Measurements from ENCODE around the gene YEATS4.

The YEATS4 gene

DNA sequence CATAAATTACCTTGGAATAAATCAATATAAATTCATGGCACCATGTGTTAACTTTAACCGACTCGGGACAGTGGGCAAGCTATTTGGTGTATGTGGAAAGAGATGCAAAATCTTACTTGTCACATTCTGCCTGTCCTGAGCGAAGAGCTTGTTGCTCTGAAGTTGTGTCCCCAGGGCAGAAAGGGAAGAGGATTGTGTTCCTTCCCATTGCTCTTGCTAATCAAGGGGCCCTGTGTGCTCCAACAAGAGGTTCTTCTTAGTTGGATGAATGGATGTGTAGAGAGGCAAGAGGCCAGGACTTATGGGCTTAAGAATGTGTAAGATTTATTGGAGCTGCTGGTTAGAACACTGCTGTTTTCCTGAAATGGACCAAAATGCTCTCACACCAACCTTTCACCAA, 74.1 kb downstream of the YEATS4 start:
- DNase-seq (ENCODE audit: low spot score): no peak

- no peak for DNase-seq (ENCODE audit: low spot score)
Measured at GRCh38 chr12:69435644-69436043, 76.1 kb downstream of the YEATS4 start.

GRCh38 chr12:69437073-69437472, 77.5 kb downstream of the YEATS4 start:
- DNase-seq (ENCODE audit: low spot score): no peak

- DNase-seq (ENCODE audit: low spot score): no peak
Measured at GRCh38 chr12:69438539-69438938, 79.0 kb downstream of the YEATS4 start.

- DNase-seq (ENCODE audit: low spot score): no peak
Measured at GRCh38 chr12:69440016-69440415, 80.5 kb downstream of the YEATS4 start.
